ENCODE data around the gene DYRK4. TPM values are rescaled to one million over a fixed set of nuclear protein-coding genes. Genes with fewer than 3 reads are reported as not detected.

Gene DYRK4
- total and polyA plus RNA-seq, 2 of the 4 experiments (the other 2 are of a cell fraction): 44.6 to 71.6 TPM

DNA sequence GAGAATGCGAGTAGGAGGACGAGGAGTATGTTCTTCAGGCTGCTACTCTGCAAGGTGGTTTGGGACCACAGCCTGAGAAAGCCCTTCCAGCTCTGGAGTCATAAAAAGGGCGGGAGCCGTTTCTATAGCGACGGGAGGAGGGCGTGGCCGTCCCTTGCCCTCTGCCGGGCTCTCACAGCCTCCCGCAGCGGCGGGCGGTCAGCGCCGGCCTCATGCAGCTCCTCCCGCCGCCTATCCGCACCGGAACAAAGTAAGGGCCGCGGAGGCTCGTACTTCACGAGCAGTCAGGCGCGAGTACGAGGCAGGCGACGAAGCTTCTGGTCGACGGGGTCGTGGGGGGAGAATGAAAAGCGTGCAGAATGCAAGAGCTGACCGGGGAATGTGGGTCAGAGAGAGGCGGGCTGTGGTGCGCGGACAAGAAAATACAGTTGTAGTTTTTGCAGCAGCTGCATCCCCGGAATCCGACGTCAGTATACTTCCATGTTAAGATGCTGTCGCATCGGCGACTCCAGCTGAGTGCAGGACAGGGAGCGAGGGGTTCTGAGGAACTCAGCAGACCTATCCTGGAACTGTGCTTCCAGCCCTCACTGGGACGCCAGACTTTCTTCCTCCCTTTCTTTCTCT, at the start of gene DYRK4 (continued):
- TF ChIP-seq, protein P1, sequence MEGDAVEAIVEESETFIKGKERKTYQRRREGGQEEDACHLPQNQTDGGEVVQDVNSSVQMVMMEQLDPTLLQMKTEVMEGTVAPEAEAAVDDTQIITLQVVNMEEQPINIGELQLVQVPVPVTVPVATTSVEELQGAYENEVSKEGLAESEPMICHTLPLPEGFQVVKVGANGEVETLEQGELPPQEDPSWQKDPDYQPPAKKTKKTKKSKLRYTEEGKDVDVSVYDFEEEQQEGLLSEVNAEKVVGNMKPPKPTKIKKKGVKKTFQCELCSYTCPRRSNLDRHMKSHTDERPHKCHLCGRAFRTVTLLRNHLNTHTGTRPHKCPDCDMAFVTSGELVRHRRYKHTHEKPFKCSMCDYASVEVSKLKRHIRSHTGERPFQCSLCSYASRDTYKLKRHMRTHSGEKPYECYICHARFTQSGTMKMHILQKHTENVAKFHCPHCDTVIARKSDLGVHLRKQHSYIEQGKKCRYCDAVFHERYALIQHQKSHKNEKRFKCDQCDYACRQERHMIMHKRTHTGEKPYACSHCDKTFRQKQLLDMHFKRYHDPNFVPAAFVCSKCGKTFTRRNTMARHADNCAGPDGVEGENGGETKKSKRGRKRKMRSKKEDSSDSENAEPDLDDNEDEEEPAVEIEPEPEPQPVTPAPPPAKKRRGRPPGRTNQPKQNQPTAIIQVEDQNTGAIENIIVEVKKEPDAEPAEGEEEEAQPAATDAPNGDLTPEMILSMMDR (conservative IDR thresholded peaks at IDR 0.05; ENCODE audit: low read depth, low read length): no peak
- no peak for TF ChIP-seq RCOR1 (IDR thresholded peaks at IDR 0.05; ENCODE audit: insufficient replicate concordance, low read length)

DNA sequence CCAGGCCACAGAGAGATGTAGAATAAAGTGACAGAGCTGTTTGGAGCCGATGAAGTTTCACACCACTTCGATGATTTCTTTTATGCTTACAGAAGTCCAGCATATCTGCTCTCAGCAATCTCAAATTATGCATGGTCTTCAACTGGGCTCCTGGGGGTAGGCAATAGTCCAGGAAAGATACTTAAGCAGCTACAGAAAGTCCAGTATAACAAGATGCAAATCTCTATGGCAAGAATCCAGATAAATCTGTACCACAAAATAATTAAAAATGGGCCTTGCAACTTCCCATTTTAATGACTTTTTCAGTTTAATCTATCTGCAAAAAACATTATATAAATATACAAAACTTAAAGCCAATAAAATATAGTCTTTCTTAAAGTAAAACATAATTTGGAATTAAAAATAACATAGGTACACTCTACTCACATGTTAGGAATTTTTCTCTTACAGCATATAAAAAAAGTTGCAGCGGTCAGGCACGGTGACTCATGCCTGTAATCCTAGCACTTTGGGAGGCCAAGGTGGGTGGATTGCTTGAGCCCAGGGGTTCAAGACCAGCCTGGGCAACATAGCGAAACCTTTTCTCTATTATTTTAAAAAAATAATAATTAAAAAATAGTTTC, 43.8 kb upstream of the DYRK4 start:
- Histone ChIP-seq H3K4me1 (ENCODE audit: control insufficient read depth, insufficient read depth, low read length) (no peaks in the 10 kb centered on the region), H2BK120ac (ENCODE audit: low read depth, low read length) (no peak overlapping the region), H3K4me3 (ENCODE audit: insufficient read depth, low read depth, low read length) (no peak overlapping the region), H3K27me3 (ENCODE audit: control insufficient read depth, insufficient read depth, low read length) (no peaks in the 10 kb centered on the region), H3K23ac (ENCODE audit: low read depth, low read length) (no peak overlapping the region), H4K8ac (ENCODE audit: low read depth in 2 of 2, low read length in 2 of 2) (no peak overlapping the region), H3K9me1 (ENCODE audit: insufficient read depth, low read length) (no peaks in the 10 kb centered on the region; the same call in 1 of the 2 replicates), H3K4me2 (ENCODE audit: low read depth, low read length) (no peak overlapping the region), H2AK9ac (replicated peaks; ENCODE audit: low read depth, low read length, poor library complexity) (no peak overlapping the region), H3K9ac (ENCODE audit: low read depth, low read length) (no peak overlapping the region), H2AK5ac (ENCODE audit: low read depth, low read length) (no peak overlapping the region), H2BK5ac (ENCODE audit: low read depth, low read length, poor library complexity, severe bottlenecking) (no peak overlapping the region), H4K91ac (ENCODE audit: insufficient read depth, low read depth, low read length) (no peak overlapping the region), H3K79me1 (ENCODE audit: low read depth in 1 of 2, low read length in 2 of 2) (0 out of 4 replicates have a peak, but pooled peaks cover 0 to 4% of the 10 kb centered on the region in 2 experiments), H3K36me3 (ENCODE audit: control insufficient read depth, insufficient read depth, low read length) (peaks cover 9% of the 10 kb centered on the region), H4K20me1 (ENCODE audit: insufficient read depth, low read length) (no peaks in the 10 kb centered on the region), H2BK20ac (ENCODE audit: low read depth, low read length) (no peak overlapping the region), H3K9me3 (ENCODE audit: control insufficient read depth, insufficient read depth, low read length) (no peaks in the 10 kb centered on the region), H3K56ac (ENCODE audit: extremely low read depth, insufficient read depth, low read length) (no peak overlapping the region), H4K5ac (ENCODE audit: low read depth, low read length) (no peak overlapping the region), H3K4ac (ENCODE audit: low read depth, low read length) (no peak overlapping the region), H2BK15ac (ENCODE audit: low read depth, low read length) (no peak overlapping the region), H2AFZ (replicated peaks; ENCODE audit: low read length, poor library complexity) (no peak overlapping the region), H3K14ac (replicated peaks; ENCODE audit: low read depth, low read length) (no peak overlapping the region), H3K18ac (ENCODE audit: low read depth, low read length) (no peak overlapping the region), H3K27ac (ENCODE audit: insufficient read depth, low read length) (no peak overlapping the region)
- intact Hi-C loops (cut with micrococcal nuclease) (no loop called here), in situ Hi-C loops (cut with MboI; ENCODE audit: low sequenced_read_pairs) (no loop called here), dilution Hi-C loops (cut with HindIII; ENCODE audit: low sequenced_read_pairs, unreplicated experiment) (no loop called here)
- POLR2A ChIA-PET (ENCODE audit: unreplicated experiment): no interaction called here
- peak; percentile 84 for ATAC-seq (ENCODE audit: low read depth)
- no TSS peak for BruUV-seq (replicated peaks)
- no CpG with 5 or more reads among the region's 5 CpGs for WGBS, 2 experiments (ENCODE audit: extremely low coverage in 2 of 2, insufficient read length in 1 of 2)
- CTCF ChIA-PET: interaction anchor here (0.6 kb wide), 1 partner anchor 13 kb away, joined by 3 read pairs; no protein-coding TSS in a partner anchor
- TF ChIP-seq SMC3 (IDR thresholded peaks at IDR 0.05; ENCODE audit: low read depth, low read length): no peak
- peak; percentile 66; the same call in 1 of the 2 replicates for TF ChIP-seq FOS (IDR thresholded peaks at IDR 0.05; ENCODE audit: low read depth, low read length)
- peak; percentile 81 for DNase-seq

Data from IMR-90 (cell line).